WI38 (cell line): ENCODE measurements around the gene SLC25A31.

Experiments
- H3K4me3 ChIP-seq: 2 replicates; pipeline ENCODE4 v1.5.1; 2011; ENCODE audit warnings: low read depth, mild to moderate bottlenecking, control low read depth, low read length
- CTCF ChIP-seq: IDR thresholded peaks from 2 replicates; pipeline ENCODE4 v1.5.1; 2012; ENCODE audit warnings: low read depth, mild to moderate bottlenecking, control low read depth, low read length

The SLC25A31 gene

DNA sequence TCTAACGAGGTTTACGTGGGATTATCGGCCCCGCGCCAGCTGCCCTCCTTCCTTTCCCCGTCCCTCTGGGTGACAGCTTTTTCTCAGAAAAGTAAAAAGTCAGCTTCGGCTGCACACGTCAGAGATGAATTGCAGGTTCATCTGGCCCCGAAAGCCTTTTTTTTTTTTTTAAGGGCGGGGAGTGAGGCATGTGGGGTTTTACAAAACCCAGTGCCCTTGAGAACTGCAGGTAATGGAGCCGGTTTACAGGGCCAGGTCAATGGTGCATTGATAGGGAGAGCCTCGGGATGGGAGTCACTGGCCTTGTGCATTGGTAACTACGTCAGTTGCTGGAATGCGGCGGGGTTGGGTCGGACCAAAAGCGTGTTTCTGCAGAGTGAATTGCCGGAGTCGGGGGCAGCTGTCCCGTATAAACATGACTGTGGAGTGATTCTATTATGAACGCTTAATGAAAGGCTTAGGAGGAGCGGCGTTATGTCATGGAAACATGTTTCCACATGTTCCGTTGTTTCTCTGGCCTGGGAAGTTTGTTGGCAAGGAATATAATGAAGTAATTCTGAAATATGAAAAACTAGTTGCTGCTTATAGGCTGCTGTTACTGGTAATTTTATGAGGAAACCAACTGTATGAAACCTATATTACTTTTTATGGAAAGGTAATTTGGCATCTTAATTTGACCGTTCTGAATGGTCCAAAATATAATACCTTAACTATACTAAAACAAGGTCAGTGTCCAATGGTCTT, 53.0 kb downstream of the SLC25A31 start:
- TF ChIP-seq CTCF, result no peak
- peak overlapping the region; percentile 90 for H3K4me3 ChIP-seq

DNA sequence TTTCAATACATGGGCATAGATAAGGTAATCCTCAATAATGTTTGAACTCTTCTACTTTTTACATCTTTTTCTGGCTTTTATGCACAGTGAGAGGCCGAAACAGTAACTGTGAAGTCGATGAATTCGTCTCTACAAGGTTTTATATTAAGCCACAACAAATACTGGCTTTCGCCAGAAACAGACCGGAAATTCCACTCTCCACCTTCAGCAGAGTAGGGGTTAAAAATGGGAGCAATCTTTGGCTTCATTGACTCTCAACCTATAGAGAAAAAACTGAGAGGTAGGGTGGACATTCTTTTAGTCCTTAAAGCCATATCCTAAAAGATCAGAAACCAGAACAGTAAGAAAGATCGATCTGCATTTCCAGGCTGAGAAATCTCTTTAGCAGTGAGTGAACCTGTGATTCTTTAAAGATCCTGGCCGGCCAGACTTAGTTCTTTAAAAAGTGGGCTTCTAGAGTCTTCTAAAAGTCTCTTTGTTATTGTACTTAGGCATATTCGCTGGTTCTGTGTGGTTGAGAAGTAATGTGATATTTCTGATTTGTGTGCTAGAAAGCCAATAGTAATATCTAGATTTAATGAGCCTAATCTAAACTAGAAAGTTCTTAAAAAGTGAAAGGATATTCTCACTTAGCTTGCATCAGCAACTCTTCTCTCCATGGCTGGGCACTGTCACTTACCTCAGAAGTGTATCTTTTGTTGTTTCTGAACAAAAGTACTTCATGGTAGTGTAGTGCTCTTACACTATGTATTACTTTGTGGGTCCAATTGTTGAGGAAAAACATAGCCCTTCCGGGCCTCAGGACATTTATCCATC, 54.0 kb downstream of the SLC25A31 start:
- TF ChIP-seq CTCF, result no peak
- peak overlapping the region; percentile 90; the same call in 1 of the 2 replicates for H3K4me3 ChIP-seq

DNA sequence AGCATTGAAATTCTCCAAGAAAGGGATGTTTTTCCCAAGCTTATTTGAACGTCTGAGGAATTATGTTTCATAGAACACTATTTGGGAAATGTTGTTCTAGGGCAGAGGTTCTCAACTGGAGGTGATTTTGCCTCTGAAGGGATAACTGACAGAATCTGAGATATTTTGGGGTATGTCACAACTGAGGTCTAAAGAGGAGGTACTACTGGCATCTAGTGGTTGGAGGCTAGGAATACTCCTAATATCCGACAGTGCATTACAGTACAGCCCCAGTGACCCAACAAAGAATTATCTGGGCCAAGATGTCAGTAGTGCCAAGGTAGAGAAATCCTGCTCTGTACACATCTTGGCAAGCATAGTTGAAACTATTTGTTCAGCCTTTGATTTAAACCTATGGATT, 58.3 kb downstream of the SLC25A31 start:
- no peak for TF ChIP-seq CTCF
- no peak overlapping the region for H3K4me3 ChIP-seq

GRCh38 chr4:127791391-127791790, 61.2 kb downstream of the SLC25A31 start:
- TF ChIP-seq CTCF, result no peak
- H3K4me3 ChIP-seq, result no peak overlapping the region

DNA sequence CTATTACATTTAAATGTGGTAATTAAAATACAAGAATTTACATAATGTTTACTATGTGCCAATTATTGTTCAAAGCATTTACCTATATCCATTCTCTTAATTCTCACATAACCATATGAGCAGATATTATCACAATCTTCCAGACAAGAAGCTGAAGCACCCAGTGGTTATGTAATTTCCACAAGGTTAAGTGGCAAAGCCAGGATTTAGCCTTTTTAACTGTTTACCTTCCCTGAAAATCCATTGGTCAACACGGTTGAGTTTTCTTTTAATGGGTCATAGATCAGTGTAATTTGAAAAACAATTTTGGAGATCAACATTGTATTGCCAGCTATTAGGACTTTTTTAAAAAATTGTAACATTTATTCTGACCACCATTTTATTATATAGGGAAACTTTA, 63.3 kb downstream of the SLC25A31 start:
- no peak overlapping the region for H3K4me3 ChIP-seq
- no peak for TF ChIP-seq CTCF

DNA sequence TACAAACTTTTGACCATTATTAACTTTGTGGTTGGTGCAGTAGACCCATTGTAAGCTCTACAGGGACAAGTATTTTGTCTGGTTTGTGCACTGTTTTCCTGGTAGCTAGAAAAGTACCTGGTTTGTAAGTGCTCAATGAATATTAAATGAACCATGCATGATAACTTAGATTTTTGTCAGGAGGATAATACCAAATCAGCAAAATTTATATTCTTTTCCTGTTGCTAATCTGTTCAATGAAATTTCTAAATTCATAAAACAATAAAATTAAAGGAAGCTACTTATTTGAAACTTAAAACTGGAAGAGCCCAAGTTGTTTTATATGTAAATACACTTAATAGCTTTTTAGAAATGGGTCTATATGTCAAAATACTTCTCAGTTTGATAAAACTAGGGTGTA, 69.5 kb downstream of the SLC25A31 start:
- no peak overlapping the region for H3K4me3 ChIP-seq
- TF ChIP-seq CTCF, result no peak
